Right lobe of liver (tissue), 4 donors: ENCODE results near the gene IP6K3.

Source experiments
- CTCF ChIP-seq, 4 donors: fragments of 200-600 bp in 3 of 4; fragments of 450-650 bp in 1 of 4; IDR thresholded peaks; one replicate each; pipeline versions ENCODE4 v1.5.1 to v1.8.0; 2016 to 2022; ENCODE audit warnings: antibody characterized with exemption in 4 of 4, mild to moderate bottlenecking in 2 of 4
- POLR2A ChIP-seq: fragments of 450-650 bp; IDR thresholded peaks from one replicate; pipeline ENCODE4 v1.6.1; 2017; ENCODE audit warnings: antibody characterized with exemption, mild to moderate bottlenecking
- donor health status: DM: no; HTN: no; CAD: no.
- donor health status: DM: no; HTN: no; CAD: no.
- donor health status: DM: no; HTN: yes; CAD: no.

- no peak for TF ChIP-seq CTCF (IDR thresholded peaks at IDR 0.05)
- TF ChIP-seq POLR2A: no peak
Measured at GRCh38 chr6:33716890-33717632, 29.6 kb downstream of the IP6K3 start.
